GM21390 (cell line): ENCODE measurements around the gene SMIM9.
"Not testable (repeated sequence)": the region's sequence is repeated elsewhere in the genome, so short reads cannot be mapped to it uniquely, and the experiment has no call there.

Source experiments
- ATAC-seq: cut with Tn5 transposase; IDR thresholded peaks from one replicate; pipeline ENCODE4 v1.9.1; 2021; ENCODE audit not compliant: unreplicated experiment

The SMIM9 gene

DNA sequence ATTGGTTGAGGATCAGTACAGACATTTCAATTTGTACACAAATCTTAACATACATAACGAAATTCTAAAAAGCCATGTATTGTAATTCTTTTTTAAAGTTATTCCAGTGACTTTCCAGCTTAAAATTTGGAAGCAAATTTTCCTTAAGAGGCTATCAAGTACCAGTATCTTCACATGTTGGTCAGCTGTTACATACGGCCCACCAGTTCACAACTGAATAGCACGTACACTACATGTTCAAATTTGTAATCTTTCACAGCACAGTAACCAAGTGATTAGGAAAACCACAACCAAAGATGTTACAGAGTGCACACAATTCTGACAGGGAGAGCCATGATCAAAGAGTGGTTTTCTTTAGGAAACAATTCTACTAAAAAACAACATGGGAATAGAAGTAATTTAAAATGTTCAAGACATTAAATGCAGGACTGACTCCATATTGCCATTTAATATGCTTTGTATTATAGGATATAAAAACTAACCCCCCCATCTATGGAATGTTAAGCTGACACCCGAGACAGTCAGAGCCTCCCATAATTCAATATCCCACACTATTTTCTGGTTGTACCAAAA lies 18.1 kb downstream of the SMIM9 start:
- ATAC-seq = not testable (repeated sequence)

DNA sequence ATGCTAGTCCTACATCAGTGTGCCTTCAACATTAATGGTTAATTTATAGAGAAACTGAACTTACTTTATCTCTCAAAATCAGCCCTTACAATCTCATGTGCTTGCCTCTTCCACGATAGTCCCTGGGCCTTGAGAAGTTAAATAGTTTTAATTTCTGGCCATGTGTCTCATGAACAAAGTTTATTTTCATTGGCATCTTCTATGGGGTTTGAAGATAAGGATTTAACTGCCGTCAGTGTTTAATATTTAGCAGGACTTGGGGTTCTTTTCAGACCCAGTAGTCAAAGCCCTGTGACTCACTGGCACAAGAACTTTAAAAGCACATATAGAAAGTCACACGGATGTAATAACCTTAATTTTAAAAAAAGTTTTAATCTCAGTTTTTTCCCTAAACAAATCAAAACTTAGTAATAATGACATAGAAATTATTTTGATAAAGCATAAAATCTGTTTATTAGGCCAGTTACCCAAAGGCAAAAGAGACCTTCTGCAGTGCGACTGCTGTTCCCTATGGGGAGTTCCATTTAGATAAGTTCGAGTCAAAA lies 19.1 kb downstream of the SMIM9 start:
- no peak for ATAC-seq

GRCh38 chrX:154813801-154814200 lies 20.7 kb downstream of the SMIM9 start:
- ATAC-seq = no peak

DNA sequence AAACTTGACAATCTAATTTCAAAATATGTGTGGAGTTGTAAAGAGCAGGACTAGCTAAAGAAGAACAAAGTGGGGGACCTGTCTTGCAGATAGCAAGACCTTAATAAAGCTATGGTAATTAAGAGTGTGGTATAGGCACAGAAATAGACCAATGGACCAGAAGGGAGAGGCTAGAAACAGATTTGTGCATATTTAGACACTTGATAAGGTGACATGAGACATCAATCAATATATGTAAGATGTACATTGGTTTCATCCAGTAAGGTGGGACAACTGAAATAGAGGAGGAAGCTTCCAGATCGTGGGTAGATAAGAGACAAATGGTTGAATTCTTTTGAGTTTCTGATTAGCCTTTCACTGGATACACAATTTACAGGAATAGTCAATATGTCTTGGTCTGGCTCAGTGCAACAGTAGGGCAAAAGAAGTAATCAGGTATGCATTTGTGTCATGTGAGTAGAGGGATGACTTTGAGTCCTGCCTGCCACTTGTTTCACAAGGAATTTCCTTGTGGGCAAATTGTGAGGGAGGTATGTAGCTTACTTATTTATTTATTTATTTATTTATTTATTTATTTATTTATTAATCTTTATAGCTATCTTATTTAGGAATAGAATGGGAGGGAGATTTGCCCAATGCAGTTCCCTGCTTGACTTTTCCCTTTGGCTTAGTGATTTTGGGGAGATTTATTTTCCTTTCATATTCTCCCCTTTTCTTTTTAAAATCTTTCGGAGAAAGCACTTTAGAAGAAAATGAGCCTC lies 21.9 kb downstream of the SMIM9 start:
- ATAC-seq = no peak

- no peak for ATAC-seq
Observed at GRCh38 chrX:154809939-154810665, 24.4 kb downstream of the SMIM9 start.

DNA sequence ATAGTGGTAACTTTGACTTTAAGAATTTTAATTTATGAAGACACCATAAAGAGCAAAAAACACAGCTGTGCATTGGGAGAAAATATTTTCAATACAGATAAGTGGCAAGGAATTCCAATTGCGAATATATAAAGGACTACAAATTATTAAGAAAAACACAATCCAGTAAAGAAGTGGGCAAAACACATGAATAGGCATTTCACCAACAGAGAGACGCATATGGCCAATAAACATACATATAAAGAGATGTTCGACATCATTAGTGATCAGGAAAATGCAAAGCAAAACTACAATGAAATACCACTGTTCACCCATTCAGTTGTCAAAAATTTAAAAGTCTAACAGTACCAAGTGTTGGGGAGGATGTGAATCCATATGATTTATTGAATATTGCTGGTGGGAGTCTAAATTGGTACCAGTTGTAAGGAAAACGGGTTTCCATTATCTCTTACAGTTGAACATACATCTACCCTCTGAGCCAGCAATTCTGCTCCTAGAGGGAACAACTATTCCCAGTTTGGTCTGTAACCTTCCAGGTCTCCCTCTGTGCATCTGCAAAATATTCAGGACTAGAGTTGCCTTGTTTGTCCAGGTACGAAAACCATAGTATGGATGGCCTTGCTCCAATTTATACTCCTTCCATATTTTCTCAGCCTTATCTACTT lies 27.5 kb downstream of the SMIM9 start:
- ATAC-seq = no peak

GRCh38 chrX:154805696-154806091 lies 28.8 kb downstream of the SMIM9 start:
- ATAC-seq = no peak

DNA sequence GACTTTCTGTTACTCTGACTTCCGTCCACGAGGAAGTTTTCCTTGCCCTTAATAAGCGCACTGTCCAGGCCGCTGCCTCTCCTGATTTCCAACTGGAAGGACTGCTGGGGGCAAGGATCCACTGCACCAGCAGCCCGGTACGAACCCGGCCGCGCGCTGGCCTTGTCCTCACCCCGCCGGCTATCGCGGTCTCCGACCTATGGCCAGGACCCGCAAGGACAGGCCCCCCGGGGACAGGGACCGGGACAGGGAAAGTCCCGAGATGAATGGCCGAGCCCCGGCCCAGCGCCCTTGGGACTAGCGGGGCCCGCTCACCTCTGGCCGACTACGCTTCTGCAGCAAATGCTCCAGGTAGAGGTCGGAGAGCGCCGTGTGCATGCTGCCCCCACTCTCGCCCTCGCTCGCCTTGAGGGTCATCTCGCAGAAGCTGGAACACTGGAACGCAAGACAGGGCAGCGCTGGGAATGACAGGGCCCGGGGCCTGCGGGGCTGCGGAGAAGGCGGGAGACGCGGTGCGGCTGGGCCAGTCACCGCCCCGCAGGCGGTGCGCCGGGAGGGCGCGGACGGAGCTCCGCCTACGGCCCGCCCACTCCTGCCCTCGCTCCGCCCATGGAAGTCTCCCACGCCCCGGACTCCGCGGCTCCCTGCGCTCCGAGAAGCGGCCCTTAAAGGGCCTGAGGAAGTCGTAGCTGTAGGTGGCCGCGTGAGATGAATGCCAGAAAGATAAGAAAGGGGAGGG lies 29.3 kb downstream of the SMIM9 start, which contains the start of gene MPP1:
Gene MPP1 (minus strand): TSS at position 529 of the 739 bp plus-strand sequence. CDS start 112 bp downstream, at position 417.
- ATAC-seq = peak; percentile 93

- ATAC-seq = no peak
Observed at GRCh38 chrX:154804261-154804956, 30.1 kb downstream of the SMIM9 start.

DNA sequence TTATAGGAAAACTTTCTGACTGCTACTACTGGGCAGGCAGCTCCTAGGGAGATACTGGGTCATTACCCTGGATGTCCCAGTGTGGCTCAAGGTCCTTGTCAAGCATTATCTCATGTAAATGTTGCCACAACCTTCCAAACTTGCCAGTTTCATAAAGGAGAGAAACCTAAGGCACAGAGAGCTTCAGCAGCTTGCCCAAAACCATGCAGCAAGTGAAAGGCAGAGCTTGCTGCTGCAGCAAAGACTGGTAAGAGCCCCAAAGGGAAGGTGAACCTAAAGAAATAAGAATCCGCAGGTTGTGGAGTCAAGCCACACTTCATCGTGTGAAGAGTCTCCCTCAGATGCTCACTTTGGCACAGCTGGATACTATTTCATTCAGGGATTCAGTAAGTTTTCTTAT lies 31.5 kb downstream of the SMIM9 start:
- no peak for ATAC-seq

DNA sequence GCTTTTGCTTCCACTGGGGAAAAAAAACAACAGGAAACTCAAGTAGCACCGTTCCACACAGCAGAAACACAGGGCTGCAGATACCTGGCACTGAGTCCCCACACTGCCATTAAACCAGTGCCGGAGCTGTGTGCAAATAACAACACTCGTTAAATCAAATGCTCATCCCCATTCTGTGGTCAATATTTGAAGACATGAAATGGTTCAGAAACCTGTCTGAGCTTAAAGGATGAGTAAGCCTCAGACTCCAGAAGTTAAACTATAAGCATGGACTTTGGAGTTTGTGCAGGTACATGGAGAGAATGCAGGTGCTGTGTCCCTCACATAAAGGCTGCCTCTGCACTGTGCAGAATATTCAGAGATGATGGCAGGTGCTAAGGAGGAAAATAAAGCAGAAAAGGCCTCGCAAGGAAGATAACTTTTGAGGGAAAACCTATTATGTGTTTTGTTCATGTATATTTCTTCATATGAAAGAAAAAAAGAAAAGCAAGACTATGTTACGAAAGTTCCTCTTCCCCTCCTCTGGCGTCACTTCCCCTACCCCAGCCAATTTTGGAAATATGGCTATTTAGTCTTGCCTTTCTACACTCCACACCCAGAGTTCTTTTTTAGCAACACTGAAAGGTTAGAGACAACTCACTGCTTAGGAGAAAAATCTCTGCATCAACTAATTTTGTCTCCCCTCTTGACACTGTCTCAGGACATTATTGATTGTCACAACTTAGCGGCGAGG lies 33.8 kb downstream of the SMIM9 start:
- ATAC-seq = no peak

- no peak for ATAC-seq
Observed at GRCh38 chrX:154799556-154800348, 34.7 kb downstream of the SMIM9 start.

DNA sequence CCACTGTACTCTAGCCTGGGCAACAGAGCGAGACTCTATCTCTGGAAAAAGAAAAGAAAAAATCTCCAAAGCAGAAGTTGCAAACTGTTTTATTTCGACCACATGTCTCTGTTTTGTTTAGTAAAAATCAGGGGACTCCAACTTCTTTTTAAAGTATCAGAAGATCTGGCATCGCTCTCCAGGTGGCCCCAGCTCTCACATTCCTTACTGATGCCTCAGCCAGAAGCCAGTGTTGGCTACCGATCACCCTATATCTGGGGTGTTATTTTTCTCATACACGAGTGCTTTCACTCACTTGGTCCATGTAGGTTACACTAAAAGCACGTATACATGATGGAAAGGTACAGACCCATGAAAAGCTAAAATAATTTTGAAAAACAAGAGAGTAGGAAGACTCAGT lies 37.5 kb downstream of the SMIM9 start:
- ATAC-seq = no peak

GRCh38 chrX:154795016-154795415 lies 39.4 kb downstream of the SMIM9 start:
- no peak for ATAC-seq

- ATAC-seq = no peak
Observed at GRCh38 chrX:154793084-154793795, 41.2 kb downstream of the SMIM9 start.

DNA sequence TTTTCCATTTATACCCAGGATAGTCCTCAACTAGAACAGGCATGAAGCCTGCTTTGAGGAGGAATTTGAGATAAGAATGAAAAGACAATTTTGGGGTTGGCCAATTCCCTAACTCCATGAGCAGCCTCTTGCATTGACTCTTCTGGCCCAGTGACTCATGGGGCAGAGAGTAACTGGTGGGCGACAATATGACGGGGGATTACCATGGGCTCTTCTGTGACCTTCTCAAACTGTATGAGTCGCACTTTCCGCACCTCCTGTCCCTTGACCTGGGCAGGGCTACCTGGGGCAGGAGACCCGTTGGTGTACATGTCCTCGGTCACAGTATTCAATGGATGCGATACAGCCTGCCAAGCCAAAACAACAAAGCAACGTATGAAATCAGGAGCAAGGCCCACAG lies 42.5 kb downstream of the SMIM9 start:
- ATAC-seq = no peak

GRCh38 chrX:154791467-154791866 lies 43.0 kb downstream of the SMIM9 start:
- ATAC-seq = no peak

- no peak for ATAC-seq
Observed at GRCh38 chrX:154785716-154786115, 48.7 kb downstream of the SMIM9 start.
